Ovary (tissue), 3 donors: Measurements from ENCODE around the gene GRK1.

Experiments
- CTCF ChIP-seq, 3 donors: fragments of 450-650 bp in 2 of 3; fragments of 200-600 bp in 1 of 3; IDR thresholded peaks; one replicate each; pipeline versions ENCODE4 v1.5.1 to v1.8.0; 2016 to 2022; ENCODE audit warnings: antibody characterized with exemption in 3 of 3, mild to moderate bottlenecking in 1 of 3
- EP300 ChIP-seq: sonication (generic); formaldehyde crosslinking; IDR thresholded peaks from one replicate; pipeline ENCODE4 v1.6.1; 2017; ENCODE audit warnings: antibody characterized with exemption
- POLR2A ChIP-seq: fragments of 450-650 bp; IDR thresholded peaks from one replicate; pipeline ENCODE4 v1.6.1; 2017; ENCODE audit warnings: antibody characterized with exemption, mild to moderate bottlenecking, moderate library complexity
- donor health status: DM: no; HTN: no; CAD: no.

- TF ChIP-seq CTCF (IDR thresholded peaks at IDR 0.05), result no peak
- TF ChIP-seq POLR2A, result no peak
- TF ChIP-seq EP300, result no peak
Observed at GRCh38 chr13:113770441-113770840, 103.4 kb downstream of the GRK1 start.
